HEK293 (cell line): ENCODE measurements around the gene COL6A2.

Experiments used
- BCL11A ChIP-seq: fragments of 450-650 bp; formaldehyde crosslinking; IDR thresholded peaks from 2 replicates; pipeline ENCODE4 v1.5.1; 2016; ENCODE audit warnings: low read depth, missing biosample characterization, missing genetic modification characterization
- CTCF ChIP-seq: fragments of 450-650 bp; formaldehyde crosslinking; IDR thresholded peaks from 2 replicates; pipeline ENCODE4 v1.5.1; 2016; ENCODE audit warnings: missing biosample characterization, missing genetic modification characterization
- KLF9 ChIP-seq: fragments of 450-650 bp; formaldehyde crosslinking; IDR thresholded peaks from 2 replicates; pipeline ENCODE4 v1.5.1; 2016; ENCODE audit warnings: missing biosample characterization, missing genetic modification characterization, low read depth
- TCF7L2 ChIP-seq: IDR thresholded peaks from 2 replicates; pipeline ENCODE4 v1.6.1; 2011; ENCODE audit warnings: low read depth, mild to moderate bottlenecking, inconsistent platforms, low read length, moderate library complexity, borderline replicate concordance
- ZBTB21 ChIP-seq: fragments of 450-650 bp; formaldehyde crosslinking; IDR thresholded peaks from 2 replicates; pipeline ENCODE4 v1.5.1; 2017; ENCODE audit warnings: missing biosample characterization, missing genetic modification characterization
- ZEB2 ChIP-seq: fragments of 450-650 bp; formaldehyde crosslinking; IDR thresholded peaks from 2 replicates; pipeline ENCODE4 v1.5.1; 2016; ENCODE audit warnings: missing biosample characterization, missing genetic modification characterization
- ZNF121 ChIP-seq: fragments of 450-650 bp; formaldehyde crosslinking; IDR thresholded peaks from 2 replicates; pipeline ENCODE4 v1.5.1; 2016; ENCODE audit warnings: missing biosample characterization, missing genetic modification characterization
- ZNF292 ChIP-seq: fragments of 450-650 bp; formaldehyde crosslinking; IDR thresholded peaks from 2 replicates; pipeline ENCODE4 v1.5.1; 2016; ENCODE audit warnings: low read depth, missing biosample characterization, missing genetic modification characterization, borderline replicate concordance
- ZNF433 ChIP-seq: fragments of 450-650 bp; formaldehyde crosslinking; IDR thresholded peaks from 2 replicates; pipeline ENCODE4 v1.5.1; 2016; ENCODE audit warnings: missing biosample characterization, missing genetic modification characterization, low read depth
- ZNF664 ChIP-seq: fragments of 450-650 bp; formaldehyde crosslinking; IDR thresholded peaks from 2 replicates; pipeline ENCODE4 v1.5.1; 2016; ENCODE audit warnings: missing biosample characterization, missing genetic modification characterization
- ZNF76 ChIP-seq: fragments of 450-650 bp; formaldehyde crosslinking; IDR thresholded peaks from 2 replicates; pipeline ENCODE4; 2016; ENCODE audit warnings: low read depth, missing biosample characterization, missing genetic modification characterization, borderline replicate concordance

- TF ChIP-seq ZNF121 (tag by site-specific recombination) (no peak), CTCF (tag by site-specific recombination) (no peak), BCL11A (no peak), ZNF433 (tag by site-specific recombination) (no peak), ZNF76 (no peak), ZNF292 (tag by site-specific recombination) (no peak), ZBTB21 (tag by site-specific recombination) (no peak), ZNF664 (no peak), TCF7L2 (no peak), KLF9 (tag by site-specific recombination) (no peak), ZEB2 (tag by site-specific recombination) (no peak)
Observed at GRCh38 chr21:46057111-46057709, 40.7 kb upstream of the COL6A2 start.
